WTC11 (cell line): ENCODE data around the gene UNC93A. TPM values are rescaled to one million over a fixed set of nuclear protein-coding genes. Genes with fewer than 3 reads are reported as not detected.

Experiments used
- ATAC-seq: fragments of 200-7000 bp; cut with Tn5 transposase; 2 replicates; pipeline ENCODE4 v1.10.0; 2021; ENCODE audit warnings: mild to moderate bottlenecking, moderate library complexity
- CTCF ChIA-PET: fragments of 300-600 bp; sonication (Branson Sonifier 250); formaldehyde crosslinking; loops from one replicate; lab custom pipeline; 2021; ENCODE audit warnings: antibody characterized with exemption; lab: Charles Lee
- POLR2A ChIA-PET: fragments of 350-600 bp; sonication (Branson Sonifier 250); formaldehyde crosslinking; loops from one replicate; lab custom pipeline; 2021; ENCODE audit warnings: antibody characterized with exemption; lab: Charles Lee
- DNase-seq: peaks from one replicate; pipeline ENCODE4 v3.0.0; 2021; ENCODE audit warnings: low spot score
- H3K27ac Mint-ChIP-seq: 2 replicates; pipeline ENCODE4 v1.8.0; 2021; ENCODE audit warnings: mixed read lengths
- H3K27me3 Mint-ChIP-seq: 2 replicates; pipeline ENCODE4 v1.8.0; 2021; ENCODE audit warnings: low read depth, mild to moderate bottlenecking, moderate library complexity, mixed read lengths
- H3K36me3 Mint-ChIP-seq: 2 replicates; pipeline ENCODE4 v1.8.0; 2021; ENCODE audit warnings: mixed read lengths
- H3K4me1 Mint-ChIP-seq: 2 replicates; pipeline ENCODE4 v1.8.0; 2022; ENCODE audit warnings: mixed read lengths
- H3K4me3 Mint-ChIP-seq: 2 replicates; pipeline ENCODE4 v1.8.0; 2021; ENCODE audit warnings: mild to moderate bottlenecking, moderate library complexity, mixed read lengths
- H3K9me3 Mint-ChIP-seq: 2 replicates; pipeline ENCODE4 v1.8.0; 2021; ENCODE audit warnings: mixed read lengths
- ATF1 ChIP-seq: sonication (generic); formaldehyde crosslinking; IDR thresholded peaks from 2 replicates; pipeline ENCODE4 v1.8.1; 2023; ENCODE audit warnings: mild to moderate bottlenecking, moderate library complexity, missing genetic modification reagents
- EMX1 ChIP-seq: fragments of 250-450 bp; sonication (Bioruptor Pico); IDR thresholded peaks from 2 replicates; pipeline ENCODE4 v1.8.0; 2021; ENCODE audit warnings: mild to moderate bottlenecking
- ESRRA ChIP-seq: sonication (generic); formaldehyde crosslinking; IDR thresholded peaks from 2 replicates; pipeline ENCODE4 v1.8.1; 2022; ENCODE audit warnings: mild to moderate bottlenecking, missing genetic modification reagents, borderline replicate concordance
- FOXK1 ChIP-seq: sonication (generic); formaldehyde crosslinking; IDR thresholded peaks from 2 replicates; pipeline ENCODE4 v1.8.0; 2022; ENCODE audit warnings: mild to moderate bottlenecking, moderate library complexity, missing genetic modification reagents
- FOXP1 ChIP-seq: sonication (generic); formaldehyde crosslinking; IDR thresholded peaks from 2 replicates; pipeline ENCODE4 v1.8.0; 2022; ENCODE audit warnings: missing genetic modification reagents, mild to moderate bottlenecking, moderate library complexity, borderline replicate concordance
- GABPB1 ChIP-seq: sonication (generic); formaldehyde crosslinking; IDR thresholded peaks from 2 replicates; pipeline ENCODE4 v1.8.1; 2023; ENCODE audit warnings: mild to moderate bottlenecking, missing genetic modification reagents
- GRHL2 ChIP-seq: fragments of 250-450 bp; sonication (Bioruptor Pico); IDR thresholded peaks from 2 replicates; pipeline ENCODE4 v1.8.0; 2022; ENCODE audit warnings: mild to moderate bottlenecking, moderate library complexity; ENCODE audit not compliant: insufficient replicate concordance, severe bottlenecking
- IRF2 ChIP-seq: sonication (generic); formaldehyde crosslinking; IDR thresholded peaks from 2 replicates; pipeline ENCODE4 v1.8.0; 2022; ENCODE audit warnings: low read depth, missing genetic modification reagents, borderline replicate concordance
- NR2C2 ChIP-seq: sonication (generic); formaldehyde crosslinking; IDR thresholded peaks from 2 replicates; pipeline ENCODE4 v1.8.0; 2022; ENCODE audit warnings: mild to moderate bottlenecking, missing genetic modification reagents
- RORB ChIP-seq: fragments of 250-450 bp; sonication (Bioruptor Pico); IDR thresholded peaks from 2 replicates; pipeline ENCODE4 v1.9.0; 2021; ENCODE audit warnings: mild to moderate bottlenecking
- SP1 ChIP-seq: sonication (generic); formaldehyde crosslinking; conservative IDR thresholded peaks from 2 replicates; pipeline ENCODE4 v1.8.1; 2022; ENCODE audit warnings: missing genetic modification reagents
- TCF7 ChIP-seq: sonication (generic); formaldehyde crosslinking; IDR thresholded peaks from 2 replicates; pipeline ENCODE4 v1.8.0; 2022; ENCODE audit warnings: mild to moderate bottlenecking, low read depth, missing genetic modification reagents, moderate library complexity
- ZNF138 ChIP-seq: sonication (generic); formaldehyde crosslinking; conservative IDR thresholded peaks from 2 replicates; pipeline ENCODE4 v1.8.1; 2022; ENCODE audit warnings: mild to moderate bottlenecking, moderate library complexity, missing genetic modification reagents
- ZNF232 ChIP-seq: sonication (generic); formaldehyde crosslinking; IDR thresholded peaks from 2 replicates; pipeline ENCODE4 v1.8.0; 2022; ENCODE audit warnings: mild to moderate bottlenecking, missing genetic modification reagents
- ZNF263 ChIP-seq: sonication (generic); formaldehyde crosslinking; IDR thresholded peaks from 2 replicates; pipeline ENCODE4 v1.8.1; 2022; ENCODE audit warnings: low read depth, mild to moderate bottlenecking, moderate library complexity, missing genetic modification reagents
- total RNA-seq: library from RNA; stranded (reverse); gene quantifications from 3 replicates; pipeline ENCODE4 v1.2.3, GENCODE V29; 2021
- TF ChIP-seq, protein P1 (sequence below): sonication (generic); formaldehyde crosslinking; IDR thresholded peaks from 2 replicates; pipeline ENCODE4 v1.8.1; 2023; ENCODE audit warnings: mild to moderate bottlenecking, missing genetic modification reagents
- TF ChIP-seq, protein P2 (sequence below): sonication (generic); formaldehyde crosslinking; IDR thresholded peaks from 2 replicates; pipeline ENCODE4 v1.8.1; 2022; ENCODE audit warnings: low read depth, mild to moderate bottlenecking, moderate library complexity, missing genetic modification reagents, borderline replicate concordance
- TF ChIP-seq, protein P3 (sequence below): sonication (generic); formaldehyde crosslinking; conservative IDR thresholded peaks from 2 replicates; pipeline ENCODE4 v1.8.1; 2023; ENCODE audit warnings: mild to moderate bottlenecking, low read depth, missing genetic modification reagents, moderate library complexity
- TF ChIP-seq, protein P4 (sequence below): fragments of 250-450 bp; sonication (Bioruptor Pico); IDR thresholded peaks from 2 replicates; pipeline ENCODE4 v1.9.0; 2021; ENCODE audit warnings: mild to moderate bottlenecking
- TF ChIP-seq, protein P5 (sequence below): sonication (generic); formaldehyde crosslinking; IDR thresholded peaks from 2 replicates; pipeline ENCODE4 v1.8.1; 2022; ENCODE audit warnings: missing genetic modification reagents, borderline replicate concordance
- TF ChIP-seq, protein P6 (sequence below): sonication (generic); formaldehyde crosslinking; IDR thresholded peaks from 2 replicates; pipeline ENCODE4 v1.8.1; 2022; ENCODE audit warnings: mild to moderate bottlenecking, missing genetic modification reagents, moderate library complexity, borderline replicate concordance

The UNC93A gene
- total RNA-seq, 1 experiment from 2014 or later: 0.70 TPM

DNA sequence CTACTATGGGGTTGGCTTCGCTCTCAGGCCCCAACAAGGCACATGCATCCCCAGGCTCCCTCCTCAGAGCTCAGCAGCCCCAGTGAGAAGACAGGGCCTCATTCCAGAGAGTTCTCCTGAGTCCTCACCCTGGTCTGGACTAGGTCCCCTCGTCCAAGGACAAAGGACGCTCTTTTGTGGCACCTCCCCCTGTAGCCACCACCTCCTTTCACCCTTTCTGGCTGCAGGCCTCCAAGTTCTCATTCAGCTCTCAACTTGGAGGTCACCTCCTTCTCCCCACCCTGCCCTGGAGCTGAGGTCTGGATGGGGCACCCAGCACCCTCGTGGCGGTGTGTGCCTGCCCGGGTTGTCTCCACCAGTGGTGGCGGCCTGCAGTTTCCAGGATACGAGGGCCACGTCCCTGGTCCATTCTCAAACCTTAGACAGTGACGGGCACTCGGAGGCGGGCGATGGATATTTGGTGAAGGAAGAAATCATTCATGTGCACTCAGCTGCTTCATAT lies 2.5 kb downstream of the UNC93A start (continued):
- TF ChIP-seq, protein P1, sequence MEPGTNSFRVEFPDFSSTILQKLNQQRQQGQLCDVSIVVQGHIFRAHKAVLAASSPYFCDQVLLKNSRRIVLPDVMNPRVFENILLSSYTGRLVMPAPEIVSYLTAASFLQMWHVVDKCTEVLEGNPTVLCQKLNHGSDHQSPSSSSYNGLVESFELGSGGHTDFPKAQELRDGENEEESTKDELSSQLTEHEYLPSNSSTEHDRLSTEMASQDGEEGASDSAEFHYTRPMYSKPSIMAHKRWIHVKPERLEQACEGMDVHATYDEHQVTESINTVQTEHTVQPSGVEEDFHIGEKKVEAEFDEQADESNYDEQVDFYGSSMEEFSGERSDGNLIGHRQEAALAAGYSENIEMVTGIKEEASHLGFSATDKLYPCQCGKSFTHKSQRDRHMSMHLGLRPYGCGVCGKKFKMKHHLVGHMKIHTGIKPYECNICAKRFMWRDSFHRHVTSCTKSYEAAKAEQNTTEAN: no peak
- no peak for TF ChIP-seq RORB

DNA sequence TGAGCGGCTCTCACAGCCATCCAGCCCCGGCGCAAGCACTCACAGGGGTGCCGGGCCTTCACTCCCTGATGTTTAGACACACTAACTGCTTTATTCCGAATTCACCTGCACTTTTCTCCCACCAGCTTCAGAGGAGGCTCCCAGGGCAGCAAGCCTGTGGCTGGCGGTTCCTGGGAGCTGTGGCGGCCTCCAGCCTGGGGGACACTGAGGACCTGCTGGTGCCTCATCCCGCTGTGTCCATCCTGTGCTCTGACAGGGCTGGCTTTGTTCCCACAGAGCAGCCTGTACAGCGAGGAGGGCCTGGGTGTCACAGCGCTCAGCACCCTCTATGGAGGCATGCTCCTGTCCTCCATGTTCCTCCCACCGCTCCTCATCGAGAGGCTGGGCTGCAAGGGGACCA lies 3.1 kb downstream of the UNC93A start:
- Mint-ChIP-seq H3K4me1 (peaks cover 13% of the 10 kb centered on the region), H3K27me3 (no peaks in the 10 kb centered on the region; the same call in none of the 2 replicates), H3K9me3 (0 out of 2 replicates have a peak, but pooled peaks cover 3% of the 10 kb centered on the region), H3K27ac (no peak overlapping the region), H3K4me3 (no peak overlapping the region), H3K36me3 (no peaks in the 10 kb centered on the region; the same call in 1 of the 2 replicates)
- ATAC-seq: no peak
- no peak for DNase-seq
- ChIA-PET CTCF (interaction anchor here (4.7 kb wide), 1 partner anchor 57 kb away, joined by 17 read pairs; no protein-coding TSS in a partner anchor), POLR2A (no interaction called here)
- no peak for TF ChIP-seq FOXK1 (CRISPR knock-in tag)
- TF ChIP-seq, protein P2, sequence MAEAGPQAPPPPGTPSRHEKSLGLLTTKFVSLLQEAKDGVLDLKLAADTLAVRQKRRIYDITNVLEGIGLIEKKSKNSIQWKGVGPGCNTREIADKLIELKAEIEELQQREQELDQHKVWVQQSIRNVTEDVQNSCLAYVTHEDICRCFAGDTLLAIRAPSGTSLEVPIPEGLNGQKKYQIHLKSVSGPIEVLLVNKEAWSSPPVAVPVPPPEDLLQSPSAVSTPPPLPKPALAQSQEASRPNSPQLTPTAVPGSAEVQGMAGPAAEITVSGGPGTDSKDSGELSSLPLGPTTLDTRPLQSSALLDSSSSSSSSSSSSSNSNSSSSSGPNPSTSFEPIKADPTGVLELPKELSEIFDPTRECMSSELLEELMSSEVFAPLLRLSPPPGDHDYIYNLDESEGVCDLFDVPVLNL: no peak
- TF ChIP-seq ATF1: no peak
- TF ChIP-seq GABPB1: no peak
- TF ChIP-seq GRHL2: no peak
- no peak for TF ChIP-seq ZNF232

DNA sequence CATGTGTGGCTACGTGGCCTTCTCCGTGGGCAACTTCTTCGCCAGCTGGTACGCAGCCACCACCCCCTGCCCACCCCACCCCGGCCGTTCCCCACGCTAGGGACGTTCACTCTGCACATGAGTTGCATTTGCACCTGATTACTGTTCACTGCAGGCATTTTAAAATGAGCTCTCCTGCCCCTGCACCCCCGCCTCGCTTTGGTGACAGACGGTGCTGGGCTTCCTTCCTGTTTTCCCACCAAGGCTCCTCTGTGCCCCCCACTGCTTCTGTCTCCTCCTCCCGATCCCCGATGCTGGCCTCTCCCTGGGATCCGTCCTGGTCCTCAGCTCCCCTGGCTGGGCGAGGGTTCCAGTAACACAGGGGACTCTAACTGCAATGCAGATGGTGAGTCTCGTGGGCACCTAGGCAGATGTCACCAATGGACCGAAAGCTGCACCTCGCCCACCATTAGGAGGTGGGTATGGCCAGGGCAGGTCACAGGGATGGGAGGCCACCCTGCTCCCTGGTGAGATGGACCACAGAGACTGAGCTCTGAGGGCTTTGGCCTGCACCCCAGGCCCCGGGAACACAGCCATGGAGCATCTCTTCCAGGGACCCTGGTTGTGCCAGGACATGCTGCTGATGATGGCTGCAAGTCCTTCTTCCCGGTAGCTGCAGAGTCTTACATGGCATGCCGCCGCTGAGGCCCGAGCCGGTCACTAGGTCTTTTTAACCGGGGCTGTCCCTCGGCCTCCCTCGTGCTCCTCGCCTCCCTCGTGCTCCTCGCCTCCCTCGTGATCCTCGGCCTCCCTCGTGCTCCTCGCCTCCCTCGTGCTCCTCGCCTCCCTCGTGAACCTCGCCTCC lies 3.8 kb downstream of the UNC93A start:
- Mint-ChIP-seq H3K27ac (no peak overlapping the region), H3K36me3 (no peaks in the 10 kb centered on the region; the same call in 1 of the 2 replicates), H3K27me3 (no peaks in the 10 kb centered on the region; the same call in 1 of the 2 replicates), H3K9me3 (0 out of 2 replicates have a peak, but pooled peaks cover 3% of the 10 kb centered on the region), H3K4me3 (no peak overlapping the region)
- ChIA-PET POLR2A (no interaction called here), CTCF (interaction anchor here (1.7 kb wide), 1 partner anchor 56 kb away, joined by 7 read pairs; no protein-coding TSS in a partner anchor)
- DNase-seq (no peak), ATAC-seq (no peak)
- TF ChIP-seq ZNF263 (CRISPR knock-in tag) (no peak), RORB (no peak), TCF7 (no peak), IRF2 (no peak), FOXP1 (CRISPR knock-in tag) (no peak), NR2C2 (CRISPR knock-in tag) (no peak), SP1 (CRISPR knock-in tag) (no peak), ESRRA (CRISPR knock-in tag) (no peak), EMX1 (CRISPR knock-in tag) (no peak), ZNF138 (CRISPR knock-in tag) (no peak)
- TF ChIP-seq, protein P3, sequence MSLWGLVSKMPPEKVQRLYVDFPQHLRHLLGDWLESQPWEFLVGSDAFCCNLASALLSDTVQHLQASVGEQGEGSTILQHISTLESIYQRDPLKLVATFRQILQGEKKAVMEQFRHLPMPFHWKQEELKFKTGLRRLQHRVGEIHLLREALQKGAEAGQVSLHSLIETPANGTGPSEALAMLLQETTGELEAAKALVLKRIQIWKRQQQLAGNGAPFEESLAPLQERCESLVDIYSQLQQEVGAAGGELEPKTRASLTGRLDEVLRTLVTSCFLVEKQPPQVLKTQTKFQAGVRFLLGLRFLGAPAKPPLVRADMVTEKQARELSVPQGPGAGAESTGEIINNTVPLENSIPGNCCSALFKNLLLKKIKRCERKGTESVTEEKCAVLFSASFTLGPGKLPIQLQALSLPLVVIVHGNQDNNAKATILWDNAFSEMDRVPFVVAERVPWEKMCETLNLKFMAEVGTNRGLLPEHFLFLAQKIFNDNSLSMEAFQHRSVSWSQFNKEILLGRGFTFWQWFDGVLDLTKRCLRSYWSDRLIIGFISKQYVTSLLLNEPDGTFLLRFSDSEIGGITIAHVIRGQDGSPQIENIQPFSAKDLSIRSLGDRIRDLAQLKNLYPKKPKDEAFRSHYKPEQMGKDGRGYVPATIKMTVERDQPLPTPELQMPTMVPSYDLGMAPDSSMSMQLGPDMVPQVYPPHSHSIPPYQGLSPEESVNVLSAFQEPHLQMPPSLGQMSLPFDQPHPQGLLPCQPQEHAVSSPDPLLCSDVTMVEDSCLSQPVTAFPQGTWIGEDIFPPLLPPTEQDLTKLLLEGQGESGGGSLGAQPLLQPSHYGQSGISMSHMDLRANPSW (CRISPR knock-in tag): no peak
- TF ChIP-seq, protein P4, sequence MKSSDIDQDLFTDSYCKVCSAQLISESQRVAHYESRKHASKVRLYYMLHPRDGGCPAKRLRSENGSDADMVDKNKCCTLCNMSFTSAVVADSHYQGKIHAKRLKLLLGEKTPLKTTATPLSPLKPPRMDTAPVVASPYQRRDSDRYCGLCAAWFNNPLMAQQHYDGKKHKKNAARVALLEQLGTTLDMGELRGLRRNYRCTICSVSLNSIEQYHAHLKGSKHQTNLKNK: no peak
- TF ChIP-seq, protein P5, sequence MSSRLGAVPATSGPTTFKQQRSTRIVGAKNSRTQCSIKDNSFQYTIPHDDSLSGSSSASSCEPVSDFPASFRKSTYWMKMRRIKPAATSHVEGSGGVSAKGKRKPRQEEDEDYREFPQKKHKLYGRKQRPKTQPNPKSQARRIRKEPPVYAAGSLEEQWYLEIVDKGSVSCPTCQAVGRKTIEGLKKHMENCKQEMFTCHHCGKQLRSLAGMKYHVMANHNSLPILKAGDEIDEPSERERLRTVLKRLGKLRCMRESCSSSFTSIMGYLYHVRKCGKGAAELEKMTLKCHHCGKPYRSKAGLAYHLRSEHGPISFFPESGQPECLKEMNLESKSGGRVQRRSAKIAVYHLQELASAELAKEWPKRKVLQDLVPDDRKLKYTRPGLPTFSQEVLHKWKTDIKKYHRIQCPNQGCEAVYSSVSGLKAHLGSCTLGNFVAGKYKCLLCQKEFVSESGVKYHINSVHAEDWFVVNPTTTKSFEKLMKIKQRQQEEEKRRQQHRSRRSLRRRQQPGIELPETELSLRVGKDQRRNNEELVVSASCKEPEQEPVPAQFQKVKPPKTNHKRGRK (CRISPR knock-in tag): no peak
- TF ChIP-seq, protein P6, sequence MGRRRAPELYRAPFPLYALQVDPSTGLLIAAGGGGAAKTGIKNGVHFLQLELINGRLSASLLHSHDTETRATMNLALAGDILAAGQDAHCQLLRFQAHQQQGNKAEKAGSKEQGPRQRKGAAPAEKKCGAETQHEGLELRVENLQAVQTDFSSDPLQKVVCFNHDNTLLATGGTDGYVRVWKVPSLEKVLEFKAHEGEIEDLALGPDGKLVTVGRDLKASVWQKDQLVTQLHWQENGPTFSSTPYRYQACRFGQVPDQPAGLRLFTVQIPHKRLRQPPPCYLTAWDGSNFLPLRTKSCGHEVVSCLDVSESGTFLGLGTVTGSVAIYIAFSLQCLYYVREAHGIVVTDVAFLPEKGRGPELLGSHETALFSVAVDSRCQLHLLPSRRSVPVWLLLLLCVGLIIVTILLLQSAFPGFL (CRISPR knock-in tag): no peak
- TF ChIP-seq, all 79 proteins: peak for 0
- peaks cover 12% of the 10 kb centered on the region for H3K4me1 Mint-ChIP-seq
